ENCODE measurements around the gene HTR2B. TPM values are rescaled to one million over a fixed set of nuclear protein-coding genes. Genes with fewer than 3 reads are reported as not detected.

Gene HTR2B
- total and polyA plus RNA-seq, 2 of the 13 experiments (the other 11 are each of a cell fraction or from before 2014, with no cell fraction given) = 0.08 TPM; not detected in 1

- TF ChIP-seq ATF7-NPFF (CRISPR knock-in tag; IDR thresholded peaks at IDR 0.05; ENCODE audit: low read depth) (no peak), ZNF687 (CRISPR knock-in tag; IDR thresholded peaks at IDR 0.05) (no peak), PLRG1 (conservative IDR thresholded peaks at IDR 0.05) (no peak), SKI (IDR thresholded peaks at IDR 0.05; ENCODE audit: partially characterized antibody) (no peak), BORCS8-MEF2B (CRISPR knock-in tag; IDR thresholded peaks at IDR 0.05) (no peak)
These were observed 3.1 kb upstream of the HTR2B start (continued) for GRCh38 chr2:231127936-231128335.

DNA sequence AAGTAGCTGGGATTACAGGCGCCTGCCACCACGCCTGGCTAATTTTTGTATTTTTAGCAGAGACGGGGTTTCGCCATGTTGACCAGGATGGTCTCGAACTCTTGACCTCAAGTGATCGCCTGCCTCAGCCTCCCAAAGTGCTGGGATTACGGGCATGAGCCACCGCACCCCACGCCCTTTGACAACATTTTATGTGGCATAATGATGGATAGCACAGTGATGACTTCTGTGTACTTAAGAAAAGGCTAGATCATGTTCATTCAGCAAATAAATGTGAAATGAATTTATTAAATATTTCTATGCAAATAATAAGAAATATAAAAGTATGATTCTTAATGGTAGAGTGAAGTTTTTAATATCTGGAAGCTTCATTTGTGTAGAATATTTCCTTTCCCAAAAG, 2.6 kb upstream of the HTR2B start:
- Histone ChIP-seq H3K9me3 (ENCODE audit: low read length) (no peaks in the 10 kb centered on the region), H4K20me1 (ENCODE audit: insufficient read depth, low read length) (no peaks in the 10 kb centered on the region; the same call in 1 of the 2 replicates), H2AFZ (ENCODE audit: low read length) (no peak overlapping the region), H3K4me2 (ENCODE audit: low read depth, low read length) (no peak overlapping the region), H3K9ac (ENCODE audit: insufficient read depth, low read depth, low read length) (no peak overlapping the region), H3K4me1 (ENCODE audit: insufficient read depth, low read length) (peaks cover 9% of the 10 kb centered on the region), H3K79me2 (ENCODE audit: insufficient read depth, low read length) (peaks cover 5% of the 10 kb centered on the region), H3K27ac (ENCODE audit: extremely low read length, insufficient read depth, low read length) (no peak overlapping the region), H3K27me3 (ENCODE audit: control insufficient read depth in 1 of 2, insufficient read depth in 2 of 2, low read length in 2 of 2) (no peaks in the 10 kb centered on the region), H3K4me3 (replicated peaks in 1 of 3; ENCODE audit: insufficient read depth in 1 of 3, low read depth in 2 of 3, low read length in 3 of 3) (no peak overlapping the region), H3K36me3 (replicated peaks in 1 of 2; ENCODE audit: control insufficient read depth in 1 of 2, insufficient read depth in 2 of 2, low read length in 2 of 2) (peaks cover 0 to 2% of the 10 kb centered on the region in 2 experiments; a peak in 1 of 5 replicates)
- ChIA-PET POLR2A (no interaction called here), CTCF (ENCODE audit: low intra/inter-chr PET ratio, low total read pairs) (no interaction called here)
- no peak for TF ChIP-seq ZNF260 (CRISPR knock-in tag; IDR thresholded peaks at IDR 0.05; ENCODE audit: borderline replicate concordance, low read depth)
- no peak for TF ChIP-seq ATF1 (CRISPR knock-in tag; IDR thresholded peaks at IDR 0.05)
- no peak for TF ChIP-seq MXI1 (IDR thresholded peaks at IDR 0.05; ENCODE audit: borderline replicate concordance, low read depth, low read length)
- no peak for TF ChIP-seq WIZ (CRISPR knock-in tag; IDR thresholded peaks at IDR 0.05)
- no peak for TF ChIP-seq ZNF790 (CRISPR knock-in tag; IDR thresholded peaks at IDR 0.05; ENCODE audit: borderline replicate concordance)
- no peak for TF ChIP-seq HOXA3 (CRISPR knock-in tag; IDR thresholded peaks at IDR 0.05)
- TF ChIP-seq ZNF414 (CRISPR knock-in tag; IDR thresholded peaks at IDR 0.05) = no peak
- no peak for TF ChIP-seq ZFP82 (CRISPR knock-in tag; IDR thresholded peaks at IDR 0.05; ENCODE audit: borderline replicate concordance)
- TF ChIP-seq MTF2 (CRISPR knock-in tag; IDR thresholded peaks at IDR 0.05; ENCODE audit: borderline replicate concordance) = no peak
- TF ChIP-seq, protein P1, sequence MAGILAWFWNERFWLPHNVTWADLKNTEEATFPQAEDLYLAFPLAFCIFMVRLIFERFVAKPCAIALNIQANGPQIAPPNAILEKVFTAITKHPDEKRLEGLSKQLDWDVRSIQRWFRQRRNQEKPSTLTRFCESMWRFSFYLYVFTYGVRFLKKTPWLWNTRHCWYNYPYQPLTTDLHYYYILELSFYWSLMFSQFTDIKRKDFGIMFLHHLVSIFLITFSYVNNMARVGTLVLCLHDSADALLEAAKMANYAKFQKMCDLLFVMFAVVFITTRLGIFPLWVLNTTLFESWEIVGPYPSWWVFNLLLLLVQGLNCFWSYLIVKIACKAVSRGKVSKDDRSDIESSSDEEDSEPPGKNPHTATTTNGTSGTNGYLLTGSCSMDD (CRISPR knock-in tag; IDR thresholded peaks at IDR 0.05) = no peak
- no peak for TF ChIP-seq PHF5A (CRISPR knock-in tag; IDR thresholded peaks at IDR 0.05; ENCODE audit: low read depth, unreplicated experiment)
- no peak for TF ChIP-seq SNAPC2 (CRISPR knock-in tag; IDR thresholded peaks at IDR 0.05)
- TF ChIP-seq, protein P2, sequence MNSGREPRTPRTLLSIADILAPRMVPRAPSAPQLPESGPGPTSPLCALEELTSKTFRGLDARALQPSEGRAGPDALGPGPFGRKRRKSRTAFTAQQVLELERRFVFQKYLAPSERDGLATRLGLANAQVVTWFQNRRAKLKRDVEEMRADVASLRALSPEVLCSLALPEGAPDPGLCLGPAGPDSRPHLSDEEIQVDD (CRISPR knock-in tag; IDR thresholded peaks at IDR 0.05; ENCODE audit: borderline replicate concordance) = no peak
- TF ChIP-seq ZNF160 (CRISPR knock-in tag; IDR thresholded peaks at IDR 0.05) = no peak
- no peak for ATAC-seq
- no peak for FAIRE-seq
- in situ Hi-C loops (cut with HindIII; ENCODE audit: extremely low pct_ligation_motif_present, low pct_unique_long_range_greater_than_20kb) = no loop called here
- BruUV-seq (replicated peaks) = no TSS peak
- no peak for DNase-seq (ENCODE audit: low spot score)
- WGBS (ENCODE audit: low lambda C conversion rate) = 98% methylated on average over 9 of the region's 9 CpGs
- intact Hi-C loops (cut with micrococcal nuclease; ENCODE audit: unreplicated experiment) = no loop called here

All from HepG2 (cell line).